Measurements from ENCODE around the gene FHIP1B. TPM values are rescaled to one million over a fixed set of nuclear protein-coding genes. Genes with fewer than 3 reads are reported as not detected.

The FHIP1B gene
- total RNA-seq, 2 experiments from 2014 or later: 20.1 to 21.2 TPM

Other genes with a start within 250 kb of the FHIP1B start
- gene OR52L1, start 247.7 kb downstream of the FHIP1B start, total RNA-seq (2014; rRNA removed; shearing (Covaris generic)): not detected in 2 replicates
- gene OR52L1, start 247.7 kb downstream of the FHIP1B start, total RNA-seq (2022): not detected in 2 replicates
- not detected in 2 replicates for gene OR56A4, start 227.7 kb downstream of the FHIP1B start, total RNA-seq (2014; rRNA removed; shearing (Covaris generic))
- gene OR56A4, start 227.7 kb downstream of the FHIP1B start, total RNA-seq (2022): 0.11 TPM in 1 of 2 replicates, not detected in the other
- gene OR56A1, start 203.9 kb downstream of the FHIP1B start, total RNA-seq (2014; rRNA removed; shearing (Covaris generic)): not detected in 2 replicates
- not detected in 2 replicates for gene OR56A1, start 203.9 kb downstream of the FHIP1B start, total RNA-seq (2022)
- gene OR56B4, start 127.0 kb downstream of the FHIP1B start, total RNA-seq (2014; rRNA removed; shearing (Covaris generic)): not detected in 2 replicates
- not detected in 2 replicates for gene OR56B4, start 127.0 kb downstream of the FHIP1B start, total RNA-seq (2022)
- gene OR52B2, start 64.3 kb downstream of the FHIP1B start, total RNA-seq (2014; rRNA removed; shearing (Covaris generic)): not detected in 2 replicates
- gene OR52B2, start 64.3 kb downstream of the FHIP1B start, total RNA-seq (2022): not detected in 2 replicates
- not detected in 2 replicates for gene OR52W1, start 35.4 kb downstream of the FHIP1B start, total RNA-seq (2014; rRNA removed; shearing (Covaris generic))
- gene OR52W1, start 35.4 kb downstream of the FHIP1B start, total RNA-seq (2022): not detected in 2 replicates
- gene C11orf42, start 29.1 kb downstream of the FHIP1B start, total RNA-seq (2014; rRNA removed; shearing (Covaris generic)): not detected in 2 replicates
- gene C11orf42, start 29.1 kb downstream of the FHIP1B start, total RNA-seq (2022): not detected in 2 replicates
- gene CNGA4, start 4.5 kb upstream of the FHIP1B start, total RNA-seq (2014; rRNA removed; shearing (Covaris generic)): 0.28 and 0.67 TPM in 2 replicates
- gene CNGA4, start 4.5 kb upstream of the FHIP1B start, total RNA-seq (2022): 0.97 and 1.0 TPM in 2 replicates
- not detected in 2 replicates for gene CCKBR, start 25.2 kb upstream of the FHIP1B start, total RNA-seq (2014; rRNA removed; shearing (Covaris generic))
- gene CCKBR, start 25.2 kb upstream of the FHIP1B start, total RNA-seq (2022): not detected in 2 replicates
- gene CAVIN3, start 85.9 kb upstream of the FHIP1B start, total RNA-seq (2014; rRNA removed; shearing (Covaris generic)): not detected in 2 replicates
- gene CAVIN3, start 85.9 kb upstream of the FHIP1B start, total RNA-seq (2022): not detected in 2 replicates
- gene SMPD1, start 155.8 kb upstream of the FHIP1B start, total RNA-seq (2014; rRNA removed; shearing (Covaris generic)): 5.1 and 5.4 TPM in 2 replicates
- 11.5 and 11.9 TPM in 2 replicates for gene SMPD1, start 155.8 kb upstream of the FHIP1B start, total RNA-seq (2022)
- gene APBB1, start 184.5 kb upstream of the FHIP1B start, total RNA-seq (2014; rRNA removed; shearing (Covaris generic)): 30.4 and 36.1 TPM in 2 replicates
- gene APBB1, start 184.5 kb upstream of the FHIP1B start, total RNA-seq (2022): 25.5 and 28.3 TPM in 2 replicates
- gene HPX, start 206.4 kb upstream of the FHIP1B start, total RNA-seq (2014; rRNA removed; shearing (Covaris generic)): 0.16 TPM in 1 of 2 replicates, not detected in the other
- 1.2 and 5.2 TPM in 2 replicates for gene HPX, start 206.4 kb upstream of the FHIP1B start, total RNA-seq (2022)
- gene TRIM3, start 239.3 kb upstream of the FHIP1B start, total RNA-seq (2014; rRNA removed; shearing (Covaris generic)): 8.5 and 21.3 TPM in 2 replicates
- gene TRIM3, start 239.3 kb upstream of the FHIP1B start, total RNA-seq (2022): 14.7 and 15.5 TPM in 2 replicates
- 40.7 and 55.9 TPM in 2 replicates for gene ARFIP2, start 246.7 kb upstream of the FHIP1B start, total RNA-seq (2014; rRNA removed; shearing (Covaris generic))
- gene ARFIP2, start 246.7 kb upstream of the FHIP1B start, total RNA-seq (2022): 44.0 and 49.0 TPM in 2 replicates
- gene TIMM10B, start 246.9 kb upstream of the FHIP1B start, total RNA-seq (2014; rRNA removed; shearing (Covaris generic)): 43.7 and 52.8 TPM in 2 replicates
- 49.9 and 54.6 TPM in 2 replicates for gene TIMM10B, start 246.9 kb upstream of the FHIP1B start, total RNA-seq (2022)